GM21717 (cell line): Measurements from ENCODE around the gene EPS8L3.

Source experiments
- ATAC-seq: cut with Tn5 transposase; IDR thresholded peaks from one replicate; pipeline ENCODE4 v1.9.1; 2021; ENCODE audit warnings: mild to moderate bottlenecking, moderate library complexity; ENCODE audit not compliant: unreplicated experiment

Gene EPS8L3

DNA sequence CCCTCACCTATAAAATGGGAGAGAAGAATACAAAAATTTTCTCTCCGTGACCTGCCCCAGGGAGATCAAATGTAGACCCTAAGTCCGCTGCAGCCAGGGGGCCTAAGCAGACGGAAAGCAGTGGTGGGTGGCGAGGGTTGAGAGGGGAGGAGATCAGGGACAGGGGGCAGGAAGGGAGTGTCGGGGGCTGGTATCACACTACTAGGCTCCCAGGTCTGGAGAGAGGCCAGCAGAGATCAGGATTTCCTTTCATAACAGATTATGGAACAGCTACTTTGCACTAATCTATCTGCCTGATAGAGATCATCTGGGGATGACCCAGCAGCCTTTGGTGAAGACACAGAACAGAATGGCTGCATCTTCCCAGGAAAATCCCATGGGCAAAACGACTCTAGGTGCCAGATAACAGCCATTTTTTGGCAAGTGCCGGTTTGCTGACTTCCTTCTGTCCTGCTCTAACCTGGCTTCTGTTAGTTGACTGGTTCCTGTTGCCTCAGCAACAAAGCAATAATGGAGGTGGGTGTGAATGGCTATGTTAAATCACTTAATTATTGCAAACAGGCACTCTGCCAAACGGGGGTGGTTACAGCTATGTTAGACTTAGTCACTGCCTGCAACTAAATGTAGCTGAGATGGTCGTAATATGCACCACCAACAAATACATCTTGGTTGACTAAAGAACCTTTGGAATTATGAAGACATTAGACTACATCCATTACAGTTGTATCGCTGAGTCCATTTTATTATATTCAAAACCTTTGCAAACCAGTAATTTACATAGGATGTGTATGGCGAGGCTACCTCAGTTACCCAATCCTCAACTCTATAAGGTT lies 30.0 kb upstream of the EPS8L3 start:
- ATAC-seq = no peak

DNA sequence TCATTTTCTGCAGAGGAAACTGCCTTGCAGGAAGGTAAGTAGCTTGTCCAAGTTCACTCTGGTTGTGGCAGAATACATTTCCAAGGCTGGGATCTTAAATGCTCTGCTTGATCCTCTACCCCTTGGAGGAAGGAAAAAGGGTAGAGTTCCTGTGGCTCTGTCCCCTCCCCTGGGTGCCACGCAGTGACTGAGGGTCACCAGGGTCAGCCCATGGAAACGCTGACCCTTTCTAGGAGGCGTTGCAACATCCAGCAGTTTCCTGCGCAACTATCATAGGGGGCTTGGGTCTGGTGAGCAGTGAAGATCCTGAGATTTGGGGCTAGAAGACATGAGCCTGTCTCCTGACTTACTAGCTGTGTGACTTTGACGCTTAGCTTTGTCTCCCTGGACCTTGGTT lies 29.4 kb upstream of the EPS8L3 start:
- no peak for ATAC-seq

DNA sequence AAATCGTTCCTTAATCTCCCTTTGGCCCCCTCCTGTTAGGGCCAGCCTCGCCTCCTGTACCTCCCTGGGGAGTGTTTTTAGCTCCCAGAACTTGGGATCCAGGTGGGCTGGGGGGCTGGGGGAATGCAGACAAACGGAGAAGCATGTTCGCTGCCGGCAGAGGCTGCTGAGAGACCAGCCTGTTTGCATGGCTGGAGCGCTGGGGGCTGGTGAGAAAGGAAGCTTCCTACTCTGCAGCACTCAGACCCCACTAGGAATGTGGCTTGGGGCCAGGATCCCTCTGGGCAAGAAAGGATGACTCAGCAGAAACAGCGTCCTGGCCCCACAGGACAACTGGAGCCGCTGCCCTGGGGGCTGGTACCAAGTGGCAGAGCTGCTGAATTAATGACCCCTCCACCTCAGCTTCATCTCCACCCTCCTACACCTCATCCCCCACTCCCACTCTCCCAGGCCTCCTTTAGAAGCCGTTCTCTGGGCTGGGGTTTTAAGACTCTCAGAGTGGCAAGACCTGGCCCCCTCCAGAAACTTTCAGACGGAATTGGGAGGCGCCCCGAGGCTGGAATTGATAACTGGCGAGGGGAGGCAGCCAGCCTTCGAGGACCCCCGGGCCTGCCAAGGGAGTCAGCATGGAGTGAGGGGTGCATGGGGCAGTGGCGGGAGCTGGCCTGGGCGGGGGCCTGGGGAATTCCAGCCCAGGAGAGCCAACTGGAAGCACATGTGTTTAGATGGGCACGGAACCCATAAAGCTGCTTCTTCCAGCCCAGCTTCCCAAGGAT lies 28.5 kb upstream of the EPS8L3 start:
- ATAC-seq = no peak

DNA sequence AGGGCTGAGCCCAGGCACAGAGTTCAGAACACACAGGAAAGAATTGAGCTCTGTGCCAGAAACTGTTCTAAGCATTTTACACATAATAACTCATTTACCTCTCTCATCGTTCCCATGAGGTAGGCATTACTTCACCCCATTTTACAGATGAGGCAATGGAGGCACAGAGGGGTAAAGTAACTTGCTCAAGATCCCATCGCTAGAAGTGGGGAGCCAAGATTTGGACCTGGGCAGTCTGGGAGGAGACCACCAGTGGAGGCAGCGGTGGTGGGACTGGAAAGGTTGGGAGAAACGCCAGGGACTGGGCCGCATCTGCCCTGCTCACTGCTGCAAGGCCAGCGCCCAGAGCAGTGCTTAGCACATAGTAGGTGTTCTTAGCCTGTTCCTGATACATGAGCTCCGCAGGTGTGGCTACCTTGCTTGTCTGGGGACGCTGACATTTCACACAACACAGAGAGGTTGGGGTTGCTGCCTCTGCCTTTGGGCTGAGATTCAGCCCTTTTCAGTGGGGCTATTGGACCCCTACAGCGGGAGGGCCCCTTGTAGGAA lies 27.8 kb upstream of the EPS8L3 start:
- no peak for ATAC-seq

DNA sequence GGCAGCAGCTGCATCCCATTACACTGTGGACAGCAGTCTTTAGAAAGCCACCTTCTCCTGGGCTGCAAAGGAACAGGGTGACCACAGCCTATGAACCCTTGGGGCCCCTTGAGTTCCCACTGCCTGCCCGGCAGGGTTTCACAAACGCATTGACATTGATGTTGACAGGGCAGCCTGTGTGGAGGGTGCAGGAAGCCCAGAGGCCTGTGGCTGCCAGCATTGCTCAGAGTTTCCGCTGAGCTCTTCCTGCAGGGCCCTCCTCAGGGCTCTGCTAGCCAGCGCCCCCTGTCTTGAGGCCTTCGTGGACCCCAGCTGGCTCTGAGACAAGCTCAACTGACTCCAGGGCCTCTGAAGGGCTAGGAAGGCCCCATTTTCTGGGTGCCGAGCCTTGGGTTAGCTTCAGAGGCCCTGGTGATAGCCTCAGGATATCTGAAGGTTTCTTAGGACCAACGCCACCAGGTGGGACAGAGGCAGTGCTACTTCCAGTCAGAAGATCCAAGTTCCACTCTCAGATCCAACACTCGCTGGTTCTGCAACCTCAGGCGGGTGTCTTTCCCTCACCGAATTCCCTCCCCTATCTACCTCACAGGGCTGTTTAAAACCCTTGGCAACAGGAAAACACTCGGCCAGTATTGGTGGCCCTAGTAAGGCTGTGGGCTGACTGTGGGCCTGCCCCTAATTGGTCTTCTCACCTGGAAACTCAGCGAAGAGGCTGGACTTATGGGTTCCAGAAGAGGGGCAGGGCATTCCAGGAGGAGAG lies 27.2 kb upstream of the EPS8L3 start:
- no peak for ATAC-seq

DNA sequence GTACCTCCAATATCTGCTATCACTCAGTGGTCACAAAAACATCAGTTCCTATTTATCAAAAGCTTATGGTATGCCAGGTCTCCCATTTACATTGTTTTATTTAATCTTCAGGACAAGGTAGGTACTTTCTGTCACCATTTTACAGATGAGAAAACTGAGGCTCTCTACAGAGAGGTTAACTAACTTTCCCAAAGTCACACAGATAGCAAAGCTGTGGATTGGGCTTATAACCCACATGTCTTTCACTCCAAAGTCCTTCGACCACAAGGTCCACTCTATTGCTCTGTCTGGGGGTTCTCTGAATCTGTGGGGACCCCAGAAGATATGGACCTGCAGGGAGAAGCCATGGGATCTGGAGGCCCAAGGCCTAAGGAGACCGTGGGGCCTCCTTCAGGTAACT lies 26.6 kb upstream of the EPS8L3 start:
- no peak for ATAC-seq

DNA sequence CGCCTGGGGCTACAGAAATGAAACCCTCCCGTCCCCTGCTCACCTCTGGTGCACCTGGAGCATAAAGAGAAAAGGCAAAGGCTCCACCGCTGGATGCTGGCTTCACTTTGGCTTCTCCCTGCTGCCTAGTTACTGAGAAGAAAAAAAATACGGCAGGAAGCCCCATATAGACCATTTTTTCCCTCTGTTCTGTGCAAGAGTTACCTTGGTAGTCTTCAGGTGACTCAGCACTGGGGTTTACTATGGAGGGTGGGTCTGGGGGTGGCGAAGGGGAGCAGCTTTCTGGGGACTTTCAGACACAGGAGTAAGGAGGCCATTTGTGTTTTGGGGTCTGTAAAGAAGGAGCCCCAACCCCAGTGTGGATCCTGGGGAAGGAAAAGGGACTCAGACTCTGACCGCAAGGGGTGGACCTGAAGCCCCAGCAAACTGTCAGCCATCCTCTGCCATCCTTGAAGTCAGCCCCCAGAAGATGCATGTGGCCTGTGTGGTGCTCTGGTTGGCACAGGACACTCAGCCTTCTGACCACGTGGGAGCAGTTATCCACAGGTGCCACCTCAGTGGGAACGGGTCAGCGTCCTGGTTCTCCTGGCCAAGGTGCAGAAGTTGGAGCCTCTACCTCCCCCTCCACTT lies 25.9 kb upstream of the EPS8L3 start:
- no peak for ATAC-seq

DNA sequence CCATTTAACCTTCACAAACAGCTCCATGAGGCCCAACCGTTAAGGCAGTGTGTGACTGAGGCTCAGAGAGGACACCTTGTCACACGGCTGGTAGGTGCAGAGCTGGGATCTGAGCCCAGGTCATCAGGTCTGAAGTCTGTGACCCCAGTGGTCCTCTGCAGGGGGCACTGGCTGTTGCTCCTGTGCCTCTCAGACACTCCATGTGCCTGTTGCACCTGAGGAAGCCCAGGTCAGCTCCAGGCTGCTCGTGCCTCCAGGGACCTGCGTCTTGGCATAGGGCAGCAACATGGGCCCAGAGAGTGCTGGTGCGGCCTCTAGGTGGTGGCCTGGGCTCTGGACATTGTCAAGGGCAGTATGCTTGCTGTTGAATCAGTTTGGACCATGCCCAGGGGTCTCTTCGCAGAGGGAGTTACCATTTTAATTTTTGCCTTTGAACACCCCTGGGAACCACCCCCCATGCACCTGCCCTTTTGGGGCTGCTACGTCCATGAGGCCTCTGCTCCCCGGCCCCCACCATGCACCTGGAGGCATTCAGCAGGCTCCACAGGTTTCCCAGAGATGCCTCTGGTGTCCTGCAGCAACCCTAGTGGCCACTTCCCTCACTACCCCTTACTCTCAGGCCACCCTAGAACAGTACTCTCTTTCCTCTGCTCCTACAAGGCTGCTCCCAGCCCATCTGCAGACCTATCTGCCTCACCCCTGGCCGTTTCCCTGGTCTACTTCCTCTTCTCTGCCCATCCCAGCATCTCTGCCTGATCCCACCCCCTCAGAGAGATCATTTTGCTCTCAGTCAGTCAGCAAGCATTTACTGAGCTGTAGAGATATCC lies 25.2 kb upstream of the EPS8L3 start:
- no peak for ATAC-seq

DNA sequence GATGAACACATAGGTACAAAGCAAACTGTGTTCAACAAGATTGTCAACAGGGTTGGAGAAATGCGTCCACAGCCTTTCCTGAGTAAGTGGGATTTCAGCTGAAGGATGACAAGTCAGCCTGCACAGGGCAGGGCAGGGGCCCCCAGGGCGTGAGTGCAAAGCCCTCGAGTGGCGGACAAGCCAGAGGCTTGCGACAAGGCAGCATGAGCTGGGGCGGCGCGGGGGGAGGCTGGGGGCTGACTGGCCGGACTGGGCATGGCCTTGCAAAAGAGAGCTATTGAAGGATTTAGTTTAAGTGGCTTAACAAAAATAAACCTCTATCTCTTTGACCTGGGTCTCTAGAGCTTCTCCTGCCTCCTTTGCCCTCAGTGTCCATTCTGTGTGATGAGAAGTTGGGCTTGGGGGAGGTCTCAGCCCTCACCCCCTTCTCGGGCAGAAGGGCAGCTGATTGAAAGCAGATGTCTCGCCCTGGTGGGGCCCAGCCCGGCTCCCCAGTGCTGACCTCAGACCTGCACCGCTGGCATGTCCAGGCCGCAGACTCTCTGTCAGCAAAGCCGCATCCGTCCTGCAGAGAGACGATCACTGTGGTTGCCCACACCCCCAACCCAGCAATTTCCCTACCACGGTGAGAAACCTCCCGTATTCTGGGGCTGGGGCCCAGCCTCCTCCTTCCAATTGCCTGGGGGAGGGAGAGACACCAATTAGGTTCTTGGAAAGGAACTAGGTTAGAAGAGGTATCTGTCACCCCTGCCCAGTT lies 24.3 kb upstream of the EPS8L3 start:
- no peak for ATAC-seq

DNA sequence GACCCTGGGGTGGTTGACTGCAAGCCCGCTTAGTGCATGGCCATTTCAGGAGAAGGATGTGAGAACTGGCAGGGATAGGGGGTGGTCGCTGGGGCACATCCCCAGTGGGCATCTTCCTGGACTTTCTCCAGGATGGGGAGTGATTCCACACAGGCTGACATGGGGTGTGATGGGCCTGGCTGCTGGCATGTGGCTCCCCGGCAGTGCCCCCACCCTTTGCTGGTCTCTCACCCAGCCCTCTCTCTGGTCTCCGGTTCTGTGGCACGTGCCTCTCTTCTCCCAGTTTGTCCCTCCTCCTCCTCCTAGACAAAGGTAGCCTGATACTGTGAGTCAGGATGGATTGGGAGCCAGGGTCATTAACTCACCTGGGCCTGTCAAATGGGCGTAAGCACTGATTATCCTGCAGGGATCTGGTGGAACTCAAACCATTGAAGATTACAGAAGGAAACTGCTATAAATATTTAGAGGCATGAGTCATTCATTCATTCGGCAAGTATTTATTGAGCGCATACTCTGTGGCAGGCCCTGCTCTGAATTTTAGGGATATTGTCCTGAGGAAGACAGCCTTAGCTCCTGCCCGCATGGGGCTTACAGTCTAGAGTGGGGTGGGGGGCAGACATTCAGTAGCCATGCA lies 23.6 kb upstream of the EPS8L3 start:
- no peak for ATAC-seq

DNA sequence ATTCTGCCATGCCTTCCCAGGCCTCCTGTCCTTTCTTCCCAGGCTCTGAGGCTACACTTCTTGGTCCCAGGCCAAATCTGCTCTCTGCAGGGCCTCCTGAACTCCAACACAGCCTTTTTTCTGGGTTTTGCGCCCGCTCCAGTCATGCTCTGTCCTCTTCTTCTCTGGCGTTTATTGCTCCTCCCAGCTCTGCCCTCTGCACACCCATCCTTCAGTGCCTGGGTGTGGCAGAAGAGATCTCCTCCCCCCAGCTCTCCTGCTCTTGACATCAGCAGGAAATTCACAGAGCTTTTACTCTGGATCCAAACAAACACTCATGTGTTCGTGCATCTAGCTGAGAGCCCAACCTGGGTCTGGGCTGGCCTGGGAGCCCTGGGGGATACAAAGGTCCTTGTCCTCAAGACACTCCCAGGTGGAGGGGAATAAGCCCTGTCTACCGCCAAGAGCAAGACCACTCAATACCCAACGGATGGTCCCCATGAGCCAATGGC lies 22.9 kb upstream of the EPS8L3 start:
- no peak for ATAC-seq

DNA sequence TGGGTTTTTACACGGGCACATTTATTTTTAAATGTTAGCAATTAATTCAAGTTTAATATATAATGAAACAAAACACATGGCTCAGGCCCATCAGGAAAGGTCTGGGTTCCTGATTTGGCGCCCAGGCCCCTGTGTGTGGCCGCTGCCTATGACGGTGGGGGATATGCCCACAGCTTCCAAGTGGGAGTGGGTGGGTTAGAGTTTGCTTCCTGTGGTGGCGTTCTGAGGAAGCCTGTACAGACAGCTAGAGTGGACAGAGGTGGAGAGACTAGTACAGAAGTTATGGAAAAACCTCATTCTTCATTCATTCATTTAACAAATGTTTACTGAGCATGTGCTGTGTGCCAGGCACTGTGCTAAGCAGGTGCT lies 22.4 kb upstream of the EPS8L3 start:
- no peak for ATAC-seq

DNA sequence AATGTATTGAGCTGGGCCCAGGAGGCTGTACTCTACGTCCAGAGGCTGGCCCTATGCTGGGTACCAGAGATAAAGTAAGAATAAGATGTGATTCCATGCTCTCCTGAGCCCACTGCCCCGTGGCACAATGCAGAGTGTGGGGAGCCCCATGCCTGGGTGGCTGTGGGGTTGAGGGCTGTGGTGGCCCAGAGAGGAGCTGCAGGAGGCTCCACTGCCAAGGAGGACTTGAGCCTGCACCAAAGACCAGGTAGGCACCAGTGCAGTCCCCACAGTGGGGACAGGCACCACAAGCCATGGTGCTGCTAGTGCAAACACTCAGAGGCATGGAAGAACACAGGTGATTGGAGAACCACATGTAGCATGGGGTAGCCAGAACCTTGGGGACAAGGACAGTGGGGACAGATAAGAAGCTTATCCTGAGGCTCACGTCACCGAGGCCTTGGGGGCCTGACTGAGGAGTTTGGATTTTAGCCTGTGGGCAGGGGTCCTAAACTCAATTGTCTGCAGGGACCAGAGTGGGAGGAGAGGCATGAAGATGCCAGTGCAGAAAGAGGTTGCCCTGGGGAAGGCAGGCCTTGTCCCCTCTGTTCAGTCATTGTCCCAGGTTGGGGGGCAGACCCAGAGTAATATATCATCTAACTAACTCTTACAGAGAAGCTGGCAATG lies 21.9 kb upstream of the EPS8L3 start:
- no peak for ATAC-seq

DNA sequence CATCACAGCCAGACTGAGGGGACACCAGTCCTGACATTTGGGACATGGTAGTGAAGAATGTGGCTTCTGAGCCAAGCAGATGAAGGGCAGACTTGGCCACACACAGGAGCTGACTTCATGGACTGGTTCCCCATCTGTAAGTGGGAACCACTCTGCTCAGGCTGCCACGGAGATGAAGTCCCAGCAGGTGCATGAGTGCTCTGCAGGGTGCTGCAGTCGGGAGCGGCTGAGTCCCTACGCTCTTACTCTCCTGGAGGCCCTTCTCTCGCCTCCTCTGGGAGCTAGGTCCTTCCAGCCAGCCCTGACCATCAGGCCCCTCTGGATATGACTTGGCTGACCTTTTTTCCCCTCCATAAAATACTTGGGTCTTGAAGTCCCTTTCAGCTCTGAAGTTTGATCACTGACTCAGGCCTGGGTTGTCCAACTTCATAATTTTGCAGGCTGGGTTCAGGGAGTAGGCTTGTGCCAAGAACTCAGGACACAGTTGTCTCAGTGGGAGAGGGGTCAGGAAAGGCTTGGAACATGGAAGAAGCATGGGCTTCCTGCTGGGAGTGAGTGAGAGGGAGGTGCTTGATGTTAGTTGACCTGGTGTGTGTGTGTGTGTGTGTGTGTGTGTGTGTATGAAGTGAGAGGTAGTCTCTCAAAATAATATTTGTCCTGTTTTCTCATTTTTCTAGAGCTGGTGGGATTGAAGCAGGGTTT lies 21.0 kb upstream of the EPS8L3 start:
- ATAC-seq = no peak

DNA sequence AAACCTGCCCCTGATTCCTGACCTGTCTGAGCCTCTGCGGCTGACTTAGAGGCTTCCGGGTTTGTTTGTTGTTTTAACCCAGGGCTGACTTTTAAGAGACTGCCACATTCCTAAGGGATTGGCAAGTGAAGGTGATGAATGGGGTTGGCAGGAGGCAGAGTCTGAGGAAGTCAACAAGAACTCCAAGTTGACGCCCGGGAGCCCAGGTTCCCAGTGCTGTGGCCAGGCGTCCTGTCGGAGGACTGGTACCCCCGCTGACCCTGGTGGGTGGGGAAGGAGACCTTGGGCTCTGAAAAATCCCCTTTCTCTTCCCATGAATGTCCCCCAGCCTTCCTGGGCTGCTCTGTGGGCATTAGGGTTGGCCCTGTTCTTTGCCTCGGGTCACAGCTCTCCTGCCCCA lies 19.7 kb upstream of the EPS8L3 start:
- no peak for ATAC-seq

DNA sequence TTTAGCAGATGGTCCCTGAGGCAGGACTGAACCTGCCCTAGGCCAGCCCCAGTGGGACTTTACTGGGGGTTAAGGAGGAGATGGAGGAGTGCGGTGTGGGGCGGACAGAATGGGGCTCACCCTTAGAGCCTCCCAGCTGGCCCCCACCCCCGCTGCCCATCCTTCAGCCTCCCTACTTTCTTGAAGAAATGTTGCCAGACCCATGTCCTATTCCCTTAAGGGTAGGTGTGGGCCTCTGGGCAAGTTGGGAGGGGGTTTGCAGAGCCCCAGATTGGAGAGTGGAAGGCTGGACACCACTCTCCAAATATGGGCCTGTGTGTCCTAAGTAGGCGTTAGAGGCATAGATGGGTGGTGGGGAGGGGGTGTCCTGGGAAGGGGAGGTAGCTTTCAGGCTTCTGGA lies 19.2 kb upstream of the EPS8L3 start:
- no peak for ATAC-seq

DNA sequence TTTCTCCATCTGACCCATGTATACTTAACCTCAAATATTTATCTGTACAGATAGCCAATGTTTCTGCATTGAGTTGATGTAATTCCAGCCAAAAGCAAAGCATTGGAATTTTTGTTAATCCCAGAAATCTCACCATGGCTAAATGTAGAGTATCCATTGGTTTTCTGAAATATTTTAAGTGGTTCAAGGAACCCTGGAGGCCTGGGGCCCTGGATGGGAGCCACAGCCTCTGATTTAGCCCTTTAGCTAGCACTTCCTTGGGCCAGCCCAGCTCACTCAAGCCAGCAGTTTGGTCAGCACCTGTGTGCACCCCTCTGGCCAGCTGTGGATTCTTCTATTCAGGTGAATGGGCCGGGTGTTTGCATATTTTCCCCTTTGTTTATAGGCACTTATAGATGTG lies 18.8 kb upstream of the EPS8L3 start:
- no peak for ATAC-seq

DNA sequence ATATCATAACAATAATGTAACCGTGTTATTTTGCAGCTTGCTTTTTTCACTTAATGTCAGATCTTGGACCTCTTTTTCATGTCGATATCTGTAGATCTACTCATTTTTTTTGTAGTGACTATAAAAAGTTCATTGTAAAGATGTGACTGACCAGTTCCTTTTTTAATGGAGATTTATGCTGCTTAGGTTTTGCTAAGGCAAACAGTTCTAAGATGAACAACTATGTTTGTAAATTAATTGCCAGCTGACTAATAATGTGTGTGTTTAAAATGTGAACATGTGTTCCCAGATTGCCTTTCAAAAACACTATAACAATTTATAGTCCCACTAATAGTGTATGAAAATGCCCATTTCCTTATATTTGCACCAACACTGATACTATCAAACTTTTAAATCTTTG lies 18.1 kb upstream of the EPS8L3 start:
- ATAC-seq = no peak
